GM06990 (cell line): ENCODE measurements around the gene TRIM67.

Experiments
- DNase-seq: peaks from one replicate; pipeline ENCODE4 v3.0.0-alpha.2; 2011; ENCODE audit not compliant: insufficient read length; ENCODE audit errors: extremely low read depth
- H3K27me3 ChIP-seq: replicated peaks from 2 replicates; pipeline ENCODE4 v1.6.0; 2011; ENCODE audit warnings: low read length; ENCODE audit not compliant: control insufficient read depth, insufficient read depth
- H3K36me3 ChIP-seq: 2 replicates; pipeline ENCODE4 v1.5.1; 2011; ENCODE audit warnings: low read length; ENCODE audit not compliant: control insufficient read depth, insufficient read depth
- H3K4me3 ChIP-seq: replicated peaks from 2 replicates; pipeline ENCODE4 v1.5.1; 2011; ENCODE audit warnings: low read depth, mild to moderate bottlenecking, control low read depth, low read length
- TF ChIP-seq, protein P1 (sequence below): IDR thresholded peaks from 2 replicates; pipeline ENCODE4 v1.5.1; 2011; ENCODE audit warnings: low read length, control low read depth, mild to moderate bottlenecking, inconsistent platforms; ENCODE audit not compliant: insufficient read depth, poor library complexity, severe bottlenecking

The TRIM67 gene

DNA sequence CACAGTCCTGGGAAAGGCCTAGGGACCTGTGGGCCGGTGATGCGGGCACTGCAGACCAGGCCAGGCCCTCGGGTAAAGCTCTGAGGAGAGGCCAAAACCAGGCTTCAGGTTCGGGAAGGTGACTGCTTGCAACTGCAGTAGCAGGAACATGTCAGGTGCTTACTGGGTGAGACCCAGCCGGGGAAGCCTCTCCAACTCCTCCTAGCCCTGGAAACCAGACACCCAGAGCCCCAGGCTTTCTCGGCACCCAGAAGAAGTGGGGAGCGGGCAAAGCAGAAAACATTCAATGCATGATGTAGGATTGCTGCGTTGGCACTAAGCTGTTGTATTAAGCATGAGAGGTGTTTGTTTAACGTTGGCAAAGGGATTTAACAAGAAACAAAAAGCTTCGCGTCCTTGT is 58.9 kb downstream of the TRIM67 start:
- DNase-seq = no peak
- H3K27me3 ChIP-seq = no peaks in the 10 kb centered on the region
- no peak overlapping the region for H3K4me3 ChIP-seq
- peaks cover 3% of the 10 kb centered on the region for H3K36me3 ChIP-seq
- TF ChIP-seq, protein P1, sequence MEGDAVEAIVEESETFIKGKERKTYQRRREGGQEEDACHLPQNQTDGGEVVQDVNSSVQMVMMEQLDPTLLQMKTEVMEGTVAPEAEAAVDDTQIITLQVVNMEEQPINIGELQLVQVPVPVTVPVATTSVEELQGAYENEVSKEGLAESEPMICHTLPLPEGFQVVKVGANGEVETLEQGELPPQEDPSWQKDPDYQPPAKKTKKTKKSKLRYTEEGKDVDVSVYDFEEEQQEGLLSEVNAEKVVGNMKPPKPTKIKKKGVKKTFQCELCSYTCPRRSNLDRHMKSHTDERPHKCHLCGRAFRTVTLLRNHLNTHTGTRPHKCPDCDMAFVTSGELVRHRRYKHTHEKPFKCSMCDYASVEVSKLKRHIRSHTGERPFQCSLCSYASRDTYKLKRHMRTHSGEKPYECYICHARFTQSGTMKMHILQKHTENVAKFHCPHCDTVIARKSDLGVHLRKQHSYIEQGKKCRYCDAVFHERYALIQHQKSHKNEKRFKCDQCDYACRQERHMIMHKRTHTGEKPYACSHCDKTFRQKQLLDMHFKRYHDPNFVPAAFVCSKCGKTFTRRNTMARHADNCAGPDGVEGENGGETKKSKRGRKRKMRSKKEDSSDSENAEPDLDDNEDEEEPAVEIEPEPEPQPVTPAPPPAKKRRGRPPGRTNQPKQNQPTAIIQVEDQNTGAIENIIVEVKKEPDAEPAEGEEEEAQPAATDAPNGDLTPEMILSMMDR = no peak

DNA sequence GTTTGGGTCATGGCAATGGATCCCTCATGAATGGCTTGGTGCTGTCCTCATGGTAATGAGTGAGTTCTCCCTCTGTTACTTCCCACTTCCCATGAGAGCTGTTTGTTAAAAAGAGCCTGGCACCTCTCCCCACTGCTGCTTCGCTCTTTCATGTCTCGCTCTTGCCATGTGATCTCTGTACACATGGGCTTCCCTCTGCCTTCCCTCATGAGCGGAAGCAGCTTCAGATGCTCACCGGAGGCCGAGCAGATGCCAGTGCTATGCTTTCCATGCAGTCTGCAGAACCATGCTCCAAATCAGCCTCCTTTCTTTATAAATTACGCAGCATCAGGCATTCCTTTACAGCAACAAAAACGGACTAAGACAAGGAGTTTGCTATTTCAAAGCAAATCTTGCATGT is 64.3 kb downstream of the TRIM67 start:
- TF ChIP-seq, protein P1 = no peak
- Histone ChIP-seq H3K27me3 (no peaks in the 10 kb centered on the region), H3K36me3 (peaks cover 12% of the 10 kb centered on the region), H3K4me3 (no peak overlapping the region)
- DNase-seq = no peak

DNA sequence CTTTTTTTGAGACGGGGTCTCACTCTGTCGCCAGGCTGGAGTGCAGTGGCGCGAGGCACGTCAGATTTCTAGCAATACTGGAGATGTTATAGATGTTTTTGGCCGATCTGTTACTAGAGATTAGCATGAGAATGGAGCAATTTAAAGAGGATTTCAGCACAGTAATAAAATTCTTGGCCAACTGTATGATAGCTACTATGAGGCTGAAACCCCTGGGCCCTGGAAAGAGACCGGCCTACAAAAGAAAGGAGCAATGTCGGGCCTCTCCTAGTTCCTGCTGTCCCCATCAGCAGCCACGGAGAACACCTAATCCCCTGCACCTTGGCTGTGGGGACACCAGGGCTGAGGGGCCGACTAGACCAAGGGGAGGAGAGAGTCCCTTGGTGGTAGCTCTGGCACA is 69.7 kb downstream of the TRIM67 start:
- DNase-seq = no peak
- Histone ChIP-seq H3K4me3 (no peak overlapping the region), H3K27me3 (no peaks in the 10 kb centered on the region), H3K36me3 (peaks cover 8% of the 10 kb centered on the region)
- TF ChIP-seq, protein P1 = no peak

DNA sequence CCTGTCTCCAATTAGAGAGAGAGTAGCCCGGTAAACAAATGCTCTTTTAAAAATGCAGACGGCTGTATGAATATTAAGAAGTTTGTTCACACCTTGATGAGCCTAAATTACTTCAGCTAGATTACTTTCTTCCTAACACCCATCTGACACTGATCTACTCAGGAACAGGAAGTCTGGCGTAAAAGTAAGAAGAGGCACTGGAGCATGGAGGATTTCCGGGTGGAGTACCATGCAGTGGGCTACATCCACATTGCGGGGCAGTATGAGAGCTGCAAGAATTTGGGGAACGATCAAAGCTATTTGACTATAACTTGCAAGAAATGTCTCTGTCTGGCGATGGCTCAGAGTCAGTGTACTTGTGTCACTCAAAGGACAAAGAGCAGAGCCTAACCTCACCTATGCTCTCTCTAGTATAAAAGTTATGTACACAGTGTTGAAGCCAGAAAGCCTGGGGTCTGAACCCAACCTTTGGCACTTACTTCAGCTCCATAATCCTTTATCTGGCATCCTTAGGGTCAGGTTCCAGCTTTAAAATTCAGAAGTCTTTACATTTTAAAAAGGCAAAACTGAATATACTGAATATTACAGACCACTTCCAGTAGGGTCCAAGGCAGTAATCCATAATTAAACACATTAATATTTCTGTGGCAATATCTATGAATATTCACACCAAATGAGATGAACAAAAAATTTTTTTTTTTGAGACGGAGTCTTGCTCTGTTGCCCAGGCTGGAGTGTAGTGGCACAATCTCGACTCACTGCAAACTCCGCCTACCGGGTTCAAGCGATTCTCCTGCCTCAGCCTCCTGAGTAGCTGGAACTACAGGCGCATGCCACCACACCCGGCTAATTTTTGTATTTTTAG is 71.2 kb downstream of the TRIM67 start:
- TF ChIP-seq, protein P1 = no peak
- no peak for DNase-seq
- H3K4me3 ChIP-seq = no peak overlapping the region
- no peaks in the 10 kb centered on the region for H3K27me3 ChIP-seq
- peaks cover 7% of the 10 kb centered on the region for H3K36me3 ChIP-seq

DNA sequence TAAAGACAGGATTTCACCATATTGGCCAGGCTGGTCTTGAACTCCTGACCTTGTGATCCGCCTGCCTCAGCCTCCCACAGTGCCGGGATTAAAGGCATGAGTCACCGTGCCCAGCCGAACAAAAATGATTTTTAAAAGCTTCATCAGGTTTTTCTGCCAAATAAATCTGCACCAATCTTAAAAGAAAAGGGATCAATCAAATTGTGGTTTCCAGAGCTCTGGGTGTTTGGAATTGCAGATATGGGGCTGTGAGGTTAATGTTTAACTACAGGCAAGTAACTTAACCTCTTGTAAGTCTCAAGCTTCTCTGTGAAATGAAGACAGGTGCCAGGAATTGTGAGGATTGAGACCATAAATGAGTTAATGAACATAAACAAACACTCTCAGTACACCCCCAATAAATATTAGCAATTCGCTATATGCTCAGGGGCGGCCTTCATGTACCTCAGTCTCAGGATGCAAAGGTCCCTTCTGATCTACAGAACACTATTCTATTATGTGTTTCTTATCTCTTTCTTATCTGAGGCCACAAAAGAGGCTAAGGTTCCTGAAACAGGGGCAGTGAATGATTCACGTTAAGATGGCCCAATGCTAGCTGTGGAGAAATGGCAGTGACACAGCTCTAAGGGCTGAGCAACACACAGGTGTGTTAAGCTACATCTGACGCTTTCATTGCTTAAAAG is 72.0 kb downstream of the TRIM67 start:
- Histone ChIP-seq H3K4me3 (no peak overlapping the region), H3K27me3 (no peaks in the 10 kb centered on the region), H3K36me3 (peaks cover 9% of the 10 kb centered on the region)
- TF ChIP-seq, protein P1 = no peak
- DNase-seq = no peak
